HK-2 (cell line): Measurements from ENCODE around the gene ZNF804B.

Experiments used
- DNase-seq: peaks from one replicate; pipeline ENCODE4 v3.0.0-alpha.2; 2018; ENCODE audit not compliant: unreplicated experiment

Gene ZNF804B

GRCh38 chr7:88759230-88760135, at the start of gene ZNF804B:
ZNF804B (plus strand) TSS chr7:88759700; CDS start chr7:88759977, 277 bp downstream.
- DNase-seq = peak; percentile 21

- DNase-seq = no peak
These were observed 23.6 kb upstream of the ZNF804B start for GRCh38 chr7:88735920-88736319.

- DNase-seq = no peak
These were observed 21.9 kb upstream of the ZNF804B start for GRCh38 chr7:88737632-88738031.

GRCh38 chr7:88746126-88746525, 13.4 kb upstream of the ZNF804B start:
- DNase-seq = no peak

- DNase-seq = no peak
These were observed 2.7 kb upstream of the ZNF804B start for GRCh38 chr7:88756802-88757201.

GRCh38 chr7:88757371-88757770, 2.1 kb upstream of the ZNF804B start:
- no peak for DNase-seq

GRCh38 chr7:88758381-88759229, 895 bp upstream of the ZNF804B start:
- peak; percentile 19 for DNase-seq

GRCh38 chr7:88760136-88760515, 626 bp downstream of the ZNF804B start:
- DNase-seq = no peak

- DNase-seq = no peak
These were observed 2.3 kb downstream of the ZNF804B start for GRCh38 chr7:88761779-88762178.

- DNase-seq = no peak
These were observed 11.9 kb downstream of the ZNF804B start for GRCh38 chr7:88771417-88771816.

- no peak for DNase-seq
These were observed 13.3 kb downstream of the ZNF804B start for GRCh38 chr7:88772776-88773175.

- no peak for DNase-seq
These were observed 16.3 kb downstream of the ZNF804B start for GRCh38 chr7:88775838-88776237.

GRCh38 chr7:88787777-88788176, 28.3 kb downstream of the ZNF804B start:
- no peak for DNase-seq

GRCh38 chr7:88789480-88790064, 30.1 kb downstream of the ZNF804B start:
- no peak for DNase-seq

GRCh38 chr7:88791891-88792290, 32.4 kb downstream of the ZNF804B start:
- DNase-seq = no peak

- no peak for DNase-seq
These were observed 32.9 kb downstream of the ZNF804B start for GRCh38 chr7:88792361-88792760.

GRCh38 chr7:88795553-88795952, 36.1 kb downstream of the ZNF804B start, which contains the start of gene TEX47:
TEX47 (minus strand) TSS chr7:88795737; CDS start chr7:88794942, 795 bp downstream.
- no peak for DNase-seq

GRCh38 chr7:88801046-88801445, 41.5 kb downstream of the ZNF804B start:
- no peak for DNase-seq

- no peak for DNase-seq
These were observed 47.0 kb downstream of the ZNF804B start for GRCh38 chr7:88806280-88807037.

GRCh38 chr7:88818552-88818951, 59.1 kb downstream of the ZNF804B start:
- DNase-seq = no peak

- DNase-seq = no peak
These were observed 66.7 kb downstream of the ZNF804B start for GRCh38 chr7:88826222-88826621.
